Endothelial cell of umbilical vein (primary cell): Measurements from ENCODE around the gene USP31.

Experiments used
- CTCF ChIP-seq, 2 donors: IDR thresholded peaks; 1 replicate in 1 of 2; 2 replicates in 1 of 2; pipeline ENCODE4 v1.5.1; 2011; ENCODE audit warnings: low read length in 2 of 2, mild to moderate bottlenecking in 2 of 2, moderate library complexity in 2 of 2, control low read depth in 1 of 2, inconsistent platforms in 1 of 2, low read depth in 1 of 2; ENCODE audit not compliant: insufficient read depth in 1 of 2; ENCODE audit errors: extremely low read depth in 1 of 2
- EZH2 ChIP-seq: IDR thresholded peaks from 2 replicates; pipeline ENCODE4 v1.6.1; 2012; ENCODE audit warnings: borderline replicate concordance, low read depth, mild to moderate bottlenecking, moderate library complexity, low read length, inconsistent platforms; ENCODE audit not compliant: severe bottlenecking
- MAX ChIP-seq: IDR thresholded peaks from 2 replicates; pipeline ENCODE4 v1.6.1; 2011; ENCODE audit not compliant: insufficient read depth, insufficient read length
- MYC ChIP-seq: IDR thresholded peaks from one replicate; pipeline ENCODE4 v1.6.1; 2011; ENCODE audit warnings: mild to moderate bottlenecking, low read depth, low read length
- POLR2A ChIP-seq: IDR thresholded peaks from 2 replicates; pipeline ENCODE4 v1.6.1; 2012; ENCODE audit warnings: low read depth, mild to moderate bottlenecking, control low read depth, low read length
- POLR2AphosphoS5 ChIP-seq: IDR thresholded peaks from 2 replicates; pipeline ENCODE4 v1.6.1; 2012; ENCODE audit warnings: low read depth, mild to moderate bottlenecking, control low read depth, low read length, moderate library complexity; ENCODE audit not compliant: insufficient read depth

- no peak for TF ChIP-seq CTCF (IDR thresholded peaks at IDR 0.05; ENCODE audit: extremely low read depth in 1 of 2, insufficient read depth in 1 of 2, low read depth in 1 of 2, low read length in 2 of 2)
- TF ChIP-seq POLR2AphosphoS5, result no peak
- no peak for TF ChIP-seq MAX
- TF ChIP-seq POLR2A, result no peak
- no peak for TF ChIP-seq MYC
- no peak for TF ChIP-seq EZH2
Observed at GRCh38 chr16:23158114-23158513, 8.9 kb upstream of the USP31 start.
